CD4-positive, alpha-beta T cell treated with Interleukin-6 at 100 ng/mL for 8 hours (primary cell): Measurements from ENCODE around the gene SLC44A3.
A peak's percentile ranks its signal among the peaks of the same experiment; 100 is the strongest.

Experiments used
- DNase-seq: peaks from one replicate; pipeline ENCODE4 v3.0.0-alpha.2; 2020; ENCODE audit warnings: mixed read lengths, low spot score

Gene SLC44A3

GRCh38 chr1:94875794-94876193 lies 55.6 kb downstream of the SLC44A3 start:
- no peak for DNase-seq

DNA sequence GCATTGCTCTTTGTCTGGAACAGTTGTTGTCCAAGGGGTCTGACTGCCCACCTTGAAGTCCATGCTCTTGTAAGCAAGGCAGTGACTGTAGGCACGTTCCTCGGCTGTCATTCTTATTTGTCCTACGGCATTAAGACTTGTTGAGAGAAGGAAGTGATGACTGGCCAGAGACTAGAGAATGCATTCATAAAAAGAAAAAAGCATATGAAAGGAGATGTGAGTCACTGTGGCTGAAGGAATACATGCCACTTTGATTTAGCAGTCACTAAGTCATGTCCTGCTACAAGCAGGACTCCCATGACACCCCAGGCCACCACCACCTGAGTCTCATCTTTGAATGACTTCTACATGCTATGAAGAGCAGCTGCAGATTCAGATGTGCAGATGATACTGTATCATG lies 56.2 kb downstream of the SLC44A3 start:
- no peak for DNase-seq

GRCh38 chr1:94878329-94878728 lies 58.2 kb downstream of the SLC44A3 start:
- no peak for DNase-seq

DNA sequence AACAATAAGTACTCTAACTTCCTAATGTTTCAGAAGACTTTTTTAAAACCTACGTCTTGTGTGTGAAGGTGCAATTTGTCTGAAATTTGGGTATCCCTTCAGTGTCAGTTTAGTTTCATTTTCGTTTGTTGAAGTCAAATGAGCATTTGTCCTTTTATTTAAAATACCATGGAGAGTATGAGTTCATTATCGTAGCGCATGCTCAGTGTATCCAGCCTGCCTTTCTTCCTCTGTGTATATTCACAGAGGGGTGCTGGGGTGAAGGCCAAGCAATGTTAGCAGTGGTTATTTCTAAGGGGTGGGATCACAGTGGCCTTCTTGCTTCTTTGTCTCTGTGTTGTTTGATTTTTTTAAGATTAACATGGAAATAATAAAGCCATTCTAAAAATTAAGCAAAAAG lies 63.5 kb downstream of the SLC44A3 start:
- peak; percentile 6 for DNase-seq

- DNase-seq, result no peak
Observed at GRCh38 chr1:94884106-94884505, 63.9 kb downstream of the SLC44A3 start.

- DNase-seq, result no peak
Observed at GRCh38 chr1:94884507-94884906, 64.3 kb downstream of the SLC44A3 start.

DNA sequence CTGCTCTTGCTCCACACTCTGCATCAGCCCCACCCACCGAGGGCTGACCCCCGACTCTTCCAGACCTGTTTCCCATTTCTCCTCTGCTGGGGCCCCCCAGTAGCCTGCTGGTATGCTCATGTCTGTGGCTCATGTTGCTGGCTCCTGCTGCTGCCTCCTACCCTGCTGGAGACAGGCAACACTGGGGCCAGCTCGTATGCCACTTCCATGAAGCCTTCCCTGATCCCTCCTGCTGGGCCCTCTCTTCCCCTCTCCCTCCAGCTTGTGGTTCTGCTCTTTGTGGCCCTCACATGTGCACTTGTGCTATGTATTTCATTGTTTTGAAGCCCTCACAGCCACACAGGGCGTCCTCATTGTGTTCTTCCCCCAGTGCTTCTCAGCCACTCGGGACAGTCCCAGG lies 66.2 kb downstream of the SLC44A3 start:
- DNase-seq, result no peak

GRCh38 chr1:94887106-94887505 lies 66.9 kb downstream of the SLC44A3 start:
- DNase-seq, result no peak

DNA sequence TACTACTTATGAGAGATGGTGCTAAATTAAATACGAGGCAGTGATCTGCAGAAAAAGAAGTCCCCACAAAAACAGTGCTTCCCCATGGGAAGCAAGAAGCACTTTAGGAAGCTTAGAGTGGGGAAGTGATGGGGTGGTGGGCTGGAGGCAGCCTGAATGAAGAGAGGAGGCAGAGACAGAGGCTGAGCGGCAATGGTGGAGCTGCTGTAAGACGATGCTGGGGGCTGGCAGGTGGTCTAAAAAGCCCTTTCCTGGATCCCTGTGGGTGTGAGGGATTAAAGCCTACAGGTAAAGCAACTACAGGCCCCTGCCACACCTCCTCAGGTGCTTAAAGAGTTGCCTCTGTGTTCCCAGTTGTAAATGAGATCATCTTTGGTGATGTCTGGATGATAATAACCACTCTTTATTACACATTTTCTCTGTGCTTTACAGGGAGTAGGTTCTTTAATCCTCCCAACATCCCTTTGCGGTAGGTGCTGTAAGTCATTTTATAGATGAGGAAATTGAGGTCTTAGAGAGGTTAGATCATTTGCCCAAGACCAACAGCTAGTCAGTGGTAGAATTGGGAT lies 67.5 kb downstream of the SLC44A3 start:
- no peak for DNase-seq

- no peak for DNase-seq
Observed at GRCh38 chr1:94888201-94888600, 68.0 kb downstream of the SLC44A3 start.

DNA sequence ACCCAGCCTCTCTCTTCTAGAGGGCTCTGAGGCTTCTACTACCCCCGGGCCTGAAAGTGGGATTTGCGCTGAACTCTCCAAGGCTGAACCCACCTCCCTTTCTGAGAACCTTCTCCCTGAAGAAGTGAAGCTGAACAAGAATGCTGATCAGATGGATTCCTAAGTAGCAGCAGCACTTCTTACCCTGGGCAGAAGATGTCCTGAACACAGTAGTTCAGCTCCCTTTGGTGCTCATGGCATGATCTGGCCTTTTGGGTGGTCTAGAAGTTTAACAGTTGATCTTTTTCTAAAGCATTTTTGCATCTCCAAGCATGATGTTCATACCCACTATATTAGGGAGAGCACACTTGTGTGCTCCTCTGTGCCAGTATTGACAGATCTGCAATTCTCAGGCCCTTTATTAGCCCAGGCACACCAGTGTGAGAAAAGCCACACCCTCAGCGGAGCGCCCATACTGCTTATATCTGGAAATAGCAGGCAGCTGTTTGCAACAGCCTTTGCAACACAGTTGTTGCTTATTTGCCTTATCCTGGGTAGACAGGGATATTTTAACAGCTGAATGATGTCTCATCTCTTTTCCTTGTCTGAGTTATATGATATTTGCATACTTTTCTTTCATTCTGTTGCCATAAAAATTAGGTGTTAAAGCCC lies 72.6 kb downstream of the SLC44A3 start:
- no peak for DNase-seq

DNA sequence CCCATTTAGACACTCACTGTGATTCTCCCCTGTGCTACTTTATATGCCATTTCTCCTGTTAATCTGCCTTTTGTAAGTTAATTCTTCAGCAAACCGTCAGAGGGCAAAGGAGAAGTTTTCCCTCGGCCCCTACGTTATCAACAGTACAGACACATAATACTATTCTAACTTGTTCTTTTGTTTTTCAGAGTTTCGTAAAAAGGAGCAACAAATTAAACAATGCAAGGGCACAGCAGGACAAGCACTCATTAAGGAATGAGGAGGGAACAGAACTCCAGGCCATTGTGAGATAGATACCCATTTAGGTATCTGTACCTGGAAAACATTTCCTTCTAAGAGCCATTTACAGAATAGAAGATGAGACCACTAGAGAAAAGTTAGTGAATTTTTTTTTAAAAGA lies 74.5 kb downstream of the SLC44A3 start:
- no peak for DNase-seq

DNA sequence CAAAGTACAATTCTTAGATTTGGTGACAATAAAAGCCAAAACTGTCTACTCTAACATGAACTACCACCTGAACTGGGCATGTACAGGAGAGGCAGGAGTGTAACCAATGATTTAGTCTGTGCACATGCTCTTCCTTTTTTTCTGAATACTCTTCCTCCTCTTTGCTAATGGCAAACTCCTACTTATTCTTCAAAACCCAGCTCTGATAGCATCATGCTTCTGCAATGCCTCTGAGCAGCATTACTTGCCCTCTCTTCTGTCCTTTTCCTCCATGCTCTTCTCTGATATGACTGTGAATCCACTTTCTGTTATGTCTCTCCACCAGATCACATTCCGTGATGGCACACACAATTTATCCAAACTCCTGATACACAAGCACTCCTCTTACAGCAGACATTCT lies 75.4 kb downstream of the SLC44A3 start:
- DNase-seq, result no peak

- DNase-seq, result no peak
Observed at GRCh38 chr1:94898491-94899385, 78.6 kb downstream of the SLC44A3 start.

GRCh38 chr1:94899756-94900155 lies 79.6 kb downstream of the SLC44A3 start:
- DNase-seq, result no peak

- no peak for DNase-seq
Observed at GRCh38 chr1:94901841-94902240, 81.7 kb downstream of the SLC44A3 start.

DNA sequence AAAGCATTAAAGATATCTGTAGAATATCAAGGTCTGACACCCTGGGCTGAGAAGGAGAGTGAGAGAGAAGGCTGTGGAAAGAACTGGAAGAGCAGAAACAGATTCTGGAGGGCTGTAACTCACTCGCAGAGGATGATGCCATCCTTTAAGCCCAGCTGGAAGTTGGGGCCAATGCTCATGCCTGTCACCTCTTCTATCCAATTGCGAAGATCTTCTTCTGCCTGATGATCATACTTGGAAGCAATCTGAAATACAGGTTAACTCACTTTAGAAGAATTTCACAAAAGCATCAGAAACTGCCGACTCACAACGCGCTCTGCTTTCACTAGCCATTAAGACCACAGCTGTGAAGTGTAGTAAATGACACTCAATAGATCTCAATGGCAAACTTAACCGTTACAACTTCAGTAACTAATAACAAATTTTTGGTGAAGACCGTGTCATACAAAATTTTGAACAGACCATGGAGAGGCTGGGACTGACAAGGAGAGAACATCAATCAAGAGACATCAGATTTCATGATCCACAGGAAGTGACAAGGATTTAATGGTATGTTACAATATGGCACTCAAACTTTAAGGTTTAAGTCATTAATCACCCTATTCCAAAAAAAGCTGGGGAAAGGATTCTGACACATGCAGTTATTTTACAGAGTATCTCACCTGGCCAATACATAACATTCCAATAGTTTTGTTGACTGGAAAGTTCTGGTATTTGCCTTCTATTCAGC lies 83.3 kb downstream of the SLC44A3 start:
- no peak for DNase-seq

DNA sequence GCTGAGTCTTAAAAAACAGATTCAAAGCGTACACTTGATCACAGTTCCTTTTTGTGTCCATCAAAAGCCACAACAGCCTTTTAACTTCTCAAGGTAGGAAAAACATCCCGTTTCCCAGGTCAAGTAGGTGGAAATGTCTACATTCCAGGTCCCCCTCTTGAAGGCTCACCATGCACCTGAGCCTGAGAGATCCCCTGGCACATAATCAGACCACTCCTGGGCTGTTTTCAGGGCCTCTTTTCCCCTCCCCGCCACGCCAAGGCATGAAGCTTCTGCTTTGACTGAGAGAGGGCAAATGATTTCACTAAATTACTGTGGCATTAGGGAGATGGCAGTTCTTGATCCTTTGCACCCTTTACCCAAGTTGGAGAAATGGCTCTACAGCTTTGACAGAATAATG lies 85.0 kb downstream of the SLC44A3 start:
- no peak for DNase-seq

GRCh38 chr1:94906382-94906781 lies 86.2 kb downstream of the SLC44A3 start:
- no peak for DNase-seq

DNA sequence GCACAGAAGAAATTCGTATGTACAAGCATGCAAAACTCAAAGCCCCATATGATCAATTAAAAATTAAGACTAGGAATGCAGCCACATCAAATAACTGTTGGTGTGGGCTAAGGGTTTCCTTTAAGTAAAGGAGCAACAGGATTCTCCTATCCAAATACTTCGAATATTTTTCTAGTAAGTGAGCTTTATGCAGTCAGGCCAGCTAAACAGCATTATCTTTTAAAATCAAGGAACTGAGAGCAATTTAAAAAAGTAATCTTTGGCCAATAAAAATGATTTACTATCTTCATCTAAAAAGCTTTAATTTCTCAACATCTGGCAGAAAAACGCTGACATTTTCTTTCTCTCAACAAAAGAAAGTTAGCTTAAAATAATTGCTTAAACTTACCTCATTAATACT lies 87.0 kb downstream of the SLC44A3 start:
- no peak for DNase-seq

DNA sequence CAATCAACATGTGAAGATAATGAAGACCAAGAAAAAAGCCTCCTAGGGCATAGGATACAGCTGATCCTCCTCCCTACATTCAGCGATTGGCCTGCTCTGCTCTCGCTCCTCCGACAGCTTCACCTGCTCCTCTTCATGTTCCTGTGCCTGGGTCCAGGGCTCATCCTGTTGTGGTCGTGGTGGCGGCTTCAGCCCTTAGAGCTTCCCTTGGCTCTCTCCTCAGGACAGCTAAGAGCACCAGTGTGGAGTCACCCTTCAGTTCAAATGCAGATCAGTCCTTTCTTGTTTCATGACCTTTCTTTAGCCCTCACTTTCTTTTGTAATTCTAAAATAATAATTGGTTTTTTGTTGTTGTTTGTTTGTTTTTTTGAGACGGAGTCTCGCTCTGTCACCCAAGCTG lies 88.0 kb downstream of the SLC44A3 start:
- no peak for DNase-seq

DNA sequence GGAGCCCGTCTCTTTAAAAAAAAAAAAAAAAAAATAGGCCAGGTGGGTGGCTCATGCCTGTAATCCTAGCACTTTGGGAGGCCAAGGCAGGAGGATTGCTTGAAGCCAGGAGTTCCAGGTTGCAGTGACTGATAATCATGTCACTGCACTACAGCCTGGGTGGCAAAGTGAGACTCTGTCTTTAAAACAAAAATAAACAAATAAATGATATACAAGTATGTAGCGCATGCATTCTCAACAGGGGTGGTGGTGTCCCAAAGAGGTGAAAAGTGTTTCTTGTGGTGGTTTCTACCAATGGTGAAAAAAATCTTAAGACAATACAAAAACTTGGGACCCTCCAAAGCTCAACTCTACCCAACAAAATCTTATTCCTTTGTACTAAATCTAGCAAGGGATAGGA lies 88.8 kb downstream of the SLC44A3 start:
- no peak for DNase-seq

DNA sequence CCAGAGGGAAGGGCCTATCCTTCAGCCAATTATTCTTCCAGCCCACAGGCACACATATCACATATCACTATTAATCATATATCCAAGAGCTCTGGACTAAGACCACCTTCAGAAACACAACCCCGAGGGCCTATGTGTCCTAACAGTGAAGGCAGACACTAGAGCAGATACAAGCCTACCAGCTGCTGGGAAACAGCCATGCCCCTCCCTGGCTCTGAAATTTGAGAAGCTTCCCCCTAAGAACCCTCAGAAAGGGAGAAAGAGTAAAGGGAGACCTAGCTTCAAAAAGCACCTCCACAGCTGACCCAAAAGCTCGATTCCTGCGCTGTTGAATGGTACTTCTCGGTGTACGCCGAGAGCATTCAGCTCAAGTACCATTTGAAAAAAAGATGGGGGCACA lies 89.3 kb downstream of the SLC44A3 start:
- DNase-seq, result no peak
